HG03039 (cell line): ENCODE measurements around the gene RPS17.
"Not testable (repeated sequence)": the region's sequence is repeated elsewhere in the genome, so short reads cannot be mapped to it uniquely, and the experiment has no call there.

ENCODE experiments used
- ATAC-seq: cut with Tn5 transposase; IDR thresholded peaks from one replicate; pipeline ENCODE4 v1.9.1; 2021; ENCODE audit warnings: mild to moderate bottlenecking, moderate library complexity; ENCODE audit not compliant: unreplicated experiment

Gene RPS17

GRCh38 chr15:82548700-82549099, 8.4 kb upstream of the RPS17 start:
- no peak for ATAC-seq

- no peak for ATAC-seq
Observed at GRCh38 chr15:82545478-82545877, 5.2 kb upstream of the RPS17 start.

GRCh38 chr15:82545002-82545401, 4.7 kb upstream of the RPS17 start:
- no peak for ATAC-seq

GRCh38 chr15:82544431-82544830, 4.2 kb upstream of the RPS17 start:
- ATAC-seq: no peak

GRCh38 chr15:82543160-82543559, 2.9 kb upstream of the RPS17 start:
- ATAC-seq: no peak

GRCh38 chr15:82540984-82541431, 751 bp upstream of the RPS17 start:
- no peak for ATAC-seq

GRCh38 chr15:82539691-82540054, 584 bp downstream of the RPS17 start:
- no peak for ATAC-seq

- no peak for ATAC-seq
Observed at GRCh38 chr15:82538961-82539690, 1.1 kb downstream of the RPS17 start.

- ATAC-seq: no peak
Observed at GRCh38 chr15:82537351-82537908, 2.8 kb downstream of the RPS17 start.

- ATAC-seq: no peak
Observed at GRCh38 chr15:82536409-82537350, 3.6 kb downstream of the RPS17 start.

GRCh38 chr15:82535566-82536408, 4.5 kb downstream of the RPS17 start:
- no peak for ATAC-seq

- not testable (repeated sequence) for ATAC-seq
Observed at GRCh38 chr15:82535151-82535550, 5.1 kb downstream of the RPS17 start.

- ATAC-seq: not testable (repeated sequence)
Observed at GRCh38 chr15:82534457-82534861, 5.8 kb downstream of the RPS17 start.

- ATAC-seq: no peak
Observed at GRCh38 chr15:82533801-82534200, 6.5 kb downstream of the RPS17 start.

- no peak for ATAC-seq
Observed at GRCh38 chr15:82532991-82533481, 7.2 kb downstream of the RPS17 start.

GRCh38 chr15:82532383-82532990, 7.8 kb downstream of the RPS17 start:
- no peak for ATAC-seq

- no peak for ATAC-seq
Observed at GRCh38 chr15:82531496-82532382, 8.5 kb downstream of the RPS17 start.

- peak; percentile 76 for ATAC-seq
Observed at GRCh38 chr15:82530606-82531379, 9.5 kb downstream of the RPS17 start.
